Ascending aorta (tissue), 2 donors: ENCODE measurements around the gene ATG5. TPM values are rescaled to one million over a fixed set of nuclear protein-coding genes. Genes with fewer than 3 reads are reported as not detected.
A peak's percentile ranks its signal among the peaks of the same experiment; 100 is the strongest.

Source experiments
- DNase-seq, 2 donors: peaks; one replicate each; pipeline ENCODE4 v3.0.0-alpha.2; 2019; ENCODE audit warnings: low spot score in 2 of 2
- H3K27ac ChIP-seq, 2 donors: fragments of 200-600 bp; sonication (generic); one replicate each; pipeline ENCODE4 v1.5.1; 2016 to 2017; ENCODE audit warnings: mild to moderate bottlenecking in 1 of 2
- H3K27me3 ChIP-seq: fragments of 200-600 bp; sonication (generic); one replicate; pipeline ENCODE4 v1.5.1; 2017
- H3K36me3 ChIP-seq, 2 donors: fragments of 200-600 bp; sonication (generic); one replicate each; pipeline ENCODE4 v1.5.1; 2016
- H3K4me1 ChIP-seq, 2 donors: fragments of 200-600 bp; sonication (generic); one replicate each; pipeline ENCODE4 v1.5.1; 2016 to 2017; ENCODE audit warnings: mild to moderate bottlenecking in 1 of 2
- H3K4me3 ChIP-seq, 2 donors: fragments of 200-600 bp; sonication (generic); one replicate each; pipeline ENCODE4 v1.5.1; 2016 to 2017; ENCODE audit warnings: mild to moderate bottlenecking in 1 of 2
- H3K9me3 ChIP-seq, 2 donors: fragments of 200-600 bp; sonication (generic); one replicate each; pipeline ENCODE4 v1.5.1; 2016
- CTCF ChIP-seq, 3 experiments: fragments of 200-600 bp in 2 of 3; fragments of 450-650 bp in 1 of 3; sonication (generic) in 2 of 3; IDR thresholded peaks; one replicate each; pipeline ENCODE4 v1.5.1; 2016 to 2019; ENCODE audit warnings: antibody characterized with exemption in 3 of 3, mild to moderate bottlenecking in 1 of 3, moderate library complexity in 1 of 3
- intact Hi-C: fragments of 100-400 bp; cut with DNase I; formaldehyde crosslinking; loops from one replicate; pipeline ENCODE4 v1.15.1; 2023
- total RNA-seq: library from RNA; depleted of rRNA; stranded (reverse); fragments of >200 nt; gene quantifications from one replicate; pipeline ENCODE4 v1.1.0, GENCODE V29; 2016

The ATG5 gene
- total RNA-seq, 1 donor from 2014 or later, result 15.1 TPM

- Histone ChIP-seq H3K4me3 (no peak overlapping the region), H3K27me3 (no peaks in the 10 kb centered on the region), H3K36me3 (no peaks in the 10 kb centered on the region), H3K4me1 (no peaks in the 10 kb centered on the region), H3K9me3 (no peaks in the 10 kb centered on the region), H3K27ac (peak overlapping the region in 1 of 2 donors; percentile 45)
- no peak for TF ChIP-seq CTCF (IDR thresholded peaks at IDR 0.05)
- intact Hi-C loops, result no loop called here
- peak; percentile 14 to 66 for DNase-seq
Observed at GRCh38 chr6:106163966-106164877, 161.3 kb downstream of the ATG5 start.

- H3K9me3 ChIP-seq, result no peaks in the 10 kb centered on the region
- H3K27me3 ChIP-seq, result no peaks in the 10 kb centered on the region
- no peaks in the 10 kb centered on the region for H3K4me1 ChIP-seq
- no peaks in the 10 kb centered on the region for H3K36me3 ChIP-seq
- H3K27ac ChIP-seq, result peak overlapping the region in 1 of 2 donors; percentile 42
- H3K4me3 ChIP-seq, result no peak overlapping the region
- TF ChIP-seq CTCF (IDR thresholded peaks at IDR 0.05), result no peak
- peak in 1 of 2 donors; percentile 68 for DNase-seq
- intact Hi-C loops, result no loop called here
Observed at GRCh38 chr6:106163446-106163965, 162.1 kb downstream of the ATG5 start.

GRCh38 chr6:106162921-106163320, 162.6 kb downstream of the ATG5 start:
- intact Hi-C loops, result no loop called here
- TF ChIP-seq CTCF (IDR thresholded peaks at IDR 0.05), result no peak
- no peak overlapping the region for H3K4me3 ChIP-seq
- no peaks in the 10 kb centered on the region for H3K36me3 ChIP-seq
- DNase-seq, result no peak
- no peaks in the 10 kb centered on the region for H3K4me1 ChIP-seq
- no peaks in the 10 kb centered on the region for H3K27me3 ChIP-seq
- no peaks in the 10 kb centered on the region for H3K9me3 ChIP-seq
- H3K27ac ChIP-seq, result peak overlapping the region in 1 of 2 donors; percentile 20

GRCh38 chr6:106161893-106162292, 163.7 kb downstream of the ATG5 start:
- no peaks in the 10 kb centered on the region for H3K27me3 ChIP-seq
- H3K36me3 ChIP-seq, result no peaks in the 10 kb centered on the region
- no peak for TF ChIP-seq CTCF (IDR thresholded peaks at IDR 0.05)
- no peak overlapping the region for H3K27ac ChIP-seq
- no peak for DNase-seq
- intact Hi-C loops, result no loop called here
- H3K4me3 ChIP-seq, result no peak overlapping the region
- no peaks in the 10 kb centered on the region for H3K4me1 ChIP-seq
- H3K9me3 ChIP-seq, result no peaks in the 10 kb centered on the region

GRCh38 chr6:106161311-106161874, 164.2 kb downstream of the ATG5 start:
- no peak for DNase-seq
- Histone ChIP-seq H3K27me3 (no peaks in the 10 kb centered on the region), H3K4me3 (no peak overlapping the region), H3K27ac (no peak overlapping the region), H3K36me3 (no peaks in the 10 kb centered on the region), H3K4me1 (no peaks in the 10 kb centered on the region), H3K9me3 (no peaks in the 10 kb centered on the region)
- TF ChIP-seq CTCF (IDR thresholded peaks at IDR 0.05), result no peak
- intact Hi-C loops, result no loop called here
